Measurements from ENCODE around the gene ZNF536.

Gene ZNF536

GRCh38 chr19:30423481-30423880, 51.3 kb downstream of the ZNF536 start:
- no peak for DNase-seq (ENCODE audit: low read depth)
- H3K4me3 ChIP-seq (ENCODE audit: low read depth, low read length) = no peak overlapping the region
- no peak for TF ChIP-seq CTCF (IDR thresholded peaks at IDR 0.05; ENCODE audit: insufficient read depth, low read depth, low read length, missing control alignments)

- TF ChIP-seq CTCF (IDR thresholded peaks at IDR 0.05; ENCODE audit: insufficient read depth, low read depth, low read length, missing control alignments) = no peak
- DNase-seq (ENCODE audit: low read depth) = no peak
- no peak overlapping the region for H3K4me3 ChIP-seq (ENCODE audit: low read depth, low read length)
These were observed 54.0 kb downstream of the ZNF536 start for GRCh38 chr19:30425885-30426838.

GRCh38 chr19:30426864-30427263, 54.7 kb downstream of the ZNF536 start:
- TF ChIP-seq CTCF (IDR thresholded peaks at IDR 0.05; ENCODE audit: insufficient read depth, low read depth, low read length, missing control alignments) = no peak
- no peak overlapping the region for H3K4me3 ChIP-seq (ENCODE audit: low read depth, low read length)
- no peak for DNase-seq (ENCODE audit: low read depth)

GRCh38 chr19:30428092-30428680, 56.0 kb downstream of the ZNF536 start:
- TF ChIP-seq CTCF (IDR thresholded peaks at IDR 0.05; ENCODE audit: insufficient read depth, low read depth, low read length, missing control alignments) = no peak
- no peak overlapping the region for H3K4me3 ChIP-seq (ENCODE audit: low read depth, low read length)
- DNase-seq (ENCODE audit: low read depth) = no peak

GRCh38 chr19:30428844-30429243, 56.7 kb downstream of the ZNF536 start:
- DNase-seq (ENCODE audit: low read depth) = no peak
- TF ChIP-seq CTCF (IDR thresholded peaks at IDR 0.05; ENCODE audit: insufficient read depth, low read depth, low read length, missing control alignments) = no peak
- H3K4me3 ChIP-seq (ENCODE audit: low read depth, low read length) = no peak overlapping the region

- no peak overlapping the region for H3K4me3 ChIP-seq (ENCODE audit: low read depth, low read length)
- DNase-seq (ENCODE audit: low read depth) = no peak
- TF ChIP-seq CTCF (IDR thresholded peaks at IDR 0.05; ENCODE audit: insufficient read depth, low read depth, low read length, missing control alignments) = no peak
These were observed 58.1 kb downstream of the ZNF536 start for GRCh38 chr19:30430206-30430734.
